HL-60 (cell line): Measurements from ENCODE around the gene CD48.

Experiments
- DNase-seq, 2 experiments: peaks; one replicate each; pipeline ENCODE4 v3.0.0-alpha.2; 2010 to 2020; ENCODE audit warnings: low read depth in 1 of 2, low spot score in 1 of 2
- H3K27ac ChIP-seq: fragments of 250-450 bp; sonication (Bioruptor Pico); replicated peaks from 2 replicates; pipeline ENCODE4 v1.5.1; 2020; ENCODE audit warnings: mild to moderate bottlenecking, moderate library complexity
- H3K27me3 ChIP-seq: fragments of 250-450 bp; sonication (Bioruptor Pico); 2 replicates; pipeline ENCODE4 v1.5.1; 2021; ENCODE audit warnings: mild to moderate bottlenecking, moderate library complexity; ENCODE audit not compliant: insufficient read depth, poor library complexity, severe bottlenecking
- H3K4me3 ChIP-seq: replicated peaks from 2 replicates; pipeline ENCODE4 v1.5.1; 2011; ENCODE audit warnings: mild to moderate bottlenecking, control low read depth, low read length; ENCODE audit not compliant: insufficient read depth
- GABPA ChIP-seq: IDR thresholded peaks from 2 replicates; pipeline ENCODE4 v1.6.1; 2012; ENCODE audit warnings: low read depth
- POLR2AphosphoS5 ChIP-seq: IDR thresholded peaks from 2 replicates; pipeline ENCODE4 v1.6.1; 2012; ENCODE audit warnings: low read depth
- SPI1 ChIP-seq: IDR thresholded peaks from 2 replicates; pipeline ENCODE4 v1.6.1; 2012; ENCODE audit warnings: low read depth, mild to moderate bottlenecking, borderline replicate concordance
- TF ChIP-seq, protein P1 (sequence below): IDR thresholded peaks from 2 replicates; pipeline ENCODE4 v1.6.1; 2012; ENCODE audit warnings: low read depth; ENCODE audit not compliant: insufficient replicate concordance
- TF ChIP-seq, protein P2 (sequence below): IDR thresholded peaks from one replicate; pipeline ENCODE4 v1.5.1; 2011; ENCODE audit warnings: low read length, control low read depth, inconsistent platforms; ENCODE audit not compliant: insufficient read depth

The CD48 gene

DNA sequence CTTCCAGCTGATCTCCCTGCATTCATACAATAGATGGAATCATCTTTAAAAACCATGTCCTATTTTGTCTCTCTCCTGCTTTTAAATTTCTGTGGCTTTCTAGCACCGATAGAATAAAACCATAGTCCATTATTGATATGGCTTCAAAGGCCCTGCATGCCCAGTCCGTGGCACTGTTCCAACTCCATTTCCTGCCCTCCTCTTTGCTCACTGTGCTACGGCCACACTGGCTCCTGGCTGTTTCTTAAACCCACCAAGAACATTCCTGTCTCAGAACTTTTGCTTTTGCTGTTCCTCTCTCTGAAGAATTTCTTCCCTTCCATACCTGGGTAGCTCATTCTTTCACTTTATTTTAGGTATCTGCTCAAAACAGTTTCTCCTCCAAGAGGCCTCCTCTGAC, 72.0 kb downstream of the CD48 start:
- Histone ChIP-seq H3K27me3 (no peaks in the 10 kb centered on the region), H3K4me3 (no peak overlapping the region), H3K27ac (no peak overlapping the region)
- DNase-seq, result no peak
- TF ChIP-seq POLR2AphosphoS5, result no peak
- TF ChIP-seq, protein P1, sequence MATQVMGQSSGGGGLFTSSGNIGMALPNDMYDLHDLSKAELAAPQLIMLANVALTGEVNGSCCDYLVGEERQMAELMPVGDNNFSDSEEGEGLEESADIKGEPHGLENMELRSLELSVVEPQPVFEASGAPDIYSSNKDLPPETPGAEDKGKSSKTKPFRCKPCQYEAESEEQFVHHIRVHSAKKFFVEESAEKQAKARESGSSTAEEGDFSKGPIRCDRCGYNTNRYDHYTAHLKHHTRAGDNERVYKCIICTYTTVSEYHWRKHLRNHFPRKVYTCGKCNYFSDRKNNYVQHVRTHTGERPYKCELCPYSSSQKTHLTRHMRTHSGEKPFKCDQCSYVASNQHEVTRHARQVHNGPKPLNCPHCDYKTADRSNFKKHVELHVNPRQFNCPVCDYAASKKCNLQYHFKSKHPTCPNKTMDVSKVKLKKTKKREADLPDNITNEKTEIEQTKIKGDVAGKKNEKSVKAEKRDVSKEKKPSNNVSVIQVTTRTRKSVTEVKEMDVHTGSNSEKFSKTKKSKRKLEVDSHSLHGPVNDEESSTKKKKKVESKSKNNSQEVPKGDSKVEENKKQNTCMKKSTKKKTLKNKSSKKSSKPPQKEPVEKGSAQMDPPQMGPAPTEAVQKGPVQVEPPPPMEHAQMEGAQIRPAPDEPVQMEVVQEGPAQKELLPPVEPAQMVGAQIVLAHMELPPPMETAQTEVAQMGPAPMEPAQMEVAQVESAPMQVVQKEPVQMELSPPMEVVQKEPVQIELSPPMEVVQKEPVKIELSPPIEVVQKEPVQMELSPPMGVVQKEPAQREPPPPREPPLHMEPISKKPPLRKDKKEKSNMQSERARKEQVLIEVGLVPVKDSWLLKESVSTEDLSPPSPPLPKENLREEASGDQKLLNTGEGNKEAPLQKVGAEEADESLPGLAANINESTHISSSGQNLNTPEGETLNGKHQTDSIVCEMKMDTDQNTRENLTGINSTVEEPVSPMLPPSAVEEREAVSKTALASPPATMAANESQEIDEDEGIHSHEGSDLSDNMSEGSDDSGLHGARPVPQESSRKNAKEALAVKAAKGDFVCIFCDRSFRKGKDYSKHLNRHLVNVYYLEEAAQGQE, result no peak
- TF ChIP-seq, protein P2, sequence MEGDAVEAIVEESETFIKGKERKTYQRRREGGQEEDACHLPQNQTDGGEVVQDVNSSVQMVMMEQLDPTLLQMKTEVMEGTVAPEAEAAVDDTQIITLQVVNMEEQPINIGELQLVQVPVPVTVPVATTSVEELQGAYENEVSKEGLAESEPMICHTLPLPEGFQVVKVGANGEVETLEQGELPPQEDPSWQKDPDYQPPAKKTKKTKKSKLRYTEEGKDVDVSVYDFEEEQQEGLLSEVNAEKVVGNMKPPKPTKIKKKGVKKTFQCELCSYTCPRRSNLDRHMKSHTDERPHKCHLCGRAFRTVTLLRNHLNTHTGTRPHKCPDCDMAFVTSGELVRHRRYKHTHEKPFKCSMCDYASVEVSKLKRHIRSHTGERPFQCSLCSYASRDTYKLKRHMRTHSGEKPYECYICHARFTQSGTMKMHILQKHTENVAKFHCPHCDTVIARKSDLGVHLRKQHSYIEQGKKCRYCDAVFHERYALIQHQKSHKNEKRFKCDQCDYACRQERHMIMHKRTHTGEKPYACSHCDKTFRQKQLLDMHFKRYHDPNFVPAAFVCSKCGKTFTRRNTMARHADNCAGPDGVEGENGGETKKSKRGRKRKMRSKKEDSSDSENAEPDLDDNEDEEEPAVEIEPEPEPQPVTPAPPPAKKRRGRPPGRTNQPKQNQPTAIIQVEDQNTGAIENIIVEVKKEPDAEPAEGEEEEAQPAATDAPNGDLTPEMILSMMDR, result no peak
- no peak for TF ChIP-seq SPI1
- TF ChIP-seq GABPA, result no peak

DNA sequence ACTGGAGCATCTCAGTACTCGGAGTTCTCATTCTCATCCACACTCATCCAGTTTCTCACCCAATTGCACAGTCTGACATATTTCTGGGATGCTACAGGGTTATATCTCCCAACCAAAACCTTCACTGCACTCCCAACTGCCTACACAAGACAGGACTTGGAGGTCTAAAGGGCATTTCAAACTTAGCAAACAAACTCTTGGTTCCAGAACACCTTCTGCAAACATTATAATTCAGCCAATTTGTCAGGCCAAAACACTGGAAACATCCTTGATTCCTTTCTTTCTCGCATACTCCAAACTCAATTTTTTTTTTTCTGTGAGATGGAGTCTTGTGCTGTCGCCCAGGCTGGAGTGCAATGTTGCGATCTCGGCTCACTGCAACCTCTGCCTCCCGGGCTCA, 72.7 kb downstream of the CD48 start:
- DNase-seq, result no peak
- H3K27ac ChIP-seq, result no peak overlapping the region

DNA sequence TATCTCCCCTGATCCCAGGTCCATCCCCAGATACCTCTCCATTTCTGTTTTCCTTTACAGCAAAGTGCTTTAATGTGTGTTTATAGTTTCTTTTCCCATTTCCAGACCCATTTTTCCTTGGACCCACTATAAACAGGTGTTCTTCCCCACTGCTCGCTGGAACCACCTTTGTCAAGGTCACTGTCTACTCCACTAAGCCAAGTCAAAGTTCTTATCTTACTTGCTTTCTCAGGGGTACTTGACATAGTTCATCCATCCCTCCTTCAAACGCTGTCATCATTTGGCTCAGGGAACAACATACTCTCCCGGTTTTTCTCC, 73.1 kb downstream of the CD48 start:
- DNase-seq, result no peak
- Histone ChIP-seq H3K27me3 (no peaks in the 10 kb centered on the region), H3K4me3 (no peak overlapping the region), H3K27ac (no peak overlapping the region)
- TF ChIP-seq, protein P2, result no peak
- TF ChIP-seq POLR2AphosphoS5, result no peak
- TF ChIP-seq GABPA, result no peak
- no peak for TF ChIP-seq SPI1
- TF ChIP-seq, protein P1, result no peak

More for the DNA sequence above, 72.7 kb downstream of the CD48 start:
- TF ChIP-seq, protein P2, result no peak
- TF ChIP-seq GABPA, result no peak
- TF ChIP-seq, protein P1, result no peak
- TF ChIP-seq POLR2AphosphoS5, result no peak
- TF ChIP-seq SPI1, result no peak
- Histone ChIP-seq H3K4me3 (no peak overlapping the region), H3K27me3 (no peaks in the 10 kb centered on the region)
